Spinal cord (tissue), 10 donors: Measurements from ENCODE around the gene GEN1. TPM values are rescaled to one million over a fixed set of nuclear protein-coding genes. Genes with fewer than 3 reads are reported as not detected.

ENCODE experiments used
- DNase-seq, 6 donors: peaks; one replicate each; pipeline versions ENCODE4 v3.0.0 to v3.0.0-alpha.2; 2013 to 2015; ENCODE audit warnings: low spot score in 6 of 6, low read depth in 4 of 6
- H3K27ac ChIP-seq: one replicate; pipeline ENCODE4 v1.5.1; 2013; ENCODE audit warnings: low read depth, low read length, control low read depth
- H3K27me3 ChIP-seq: one replicate; pipeline ENCODE4 v1.6.1; 2013; ENCODE audit warnings: low read length; ENCODE audit not compliant: control insufficient read depth, insufficient read depth
- H3K36me3 ChIP-seq: one replicate; pipeline ENCODE4 v1.6.1; 2013; ENCODE audit warnings: low read length; ENCODE audit not compliant: control insufficient read depth, insufficient read depth
- H3K4me1 ChIP-seq: one replicate; pipeline ENCODE4 v1.6.1; 2013; ENCODE audit warnings: low read length; ENCODE audit not compliant: control insufficient read depth, insufficient read depth
- H3K4me3 ChIP-seq: one replicate; pipeline ENCODE4 v1.5.1; 2013; ENCODE audit warnings: low read depth, low read length, control low read depth
- H3K9me3 ChIP-seq: one replicate; pipeline ENCODE4 v1.6.1; 2013; ENCODE audit warnings: low read length; ENCODE audit not compliant: control insufficient read depth, insufficient read depth
- WGBS: methylation state at CpG from one replicate; pipeline ENCODE4 v1.1.5; 2013; ENCODE audit warnings: missing lambda C conversion rate; ENCODE audit not compliant: insufficient coverage; 5-methylcytosine and 5-hydroxymethylcytosine counted together
- polyA plus RNA-seq, 2 donors: library from polyadenylated mRNA; unstranded; fragments of 120-200 nt; gene quantifications; one replicate each; pipeline ENCODE4 v1.2.1, GENCODE V29; 2013; ENCODE audit not compliant: insufficient read length in 2 of 2
- total RNA-seq, 2 donors: library from RNA; depleted of rRNA in 1 of 2; stranded (reverse); fragments of 120-200 nt in 1 of 2; fragments of >200 nt in 1 of 2; gene quantifications; one replicate each; pipeline versions ENCODE4 v1.2.3 to v1.2.4, GENCODE V29; 2013 to 2014
- donor health status: healthy.

GEN1 gene
- total and polyA plus RNA-seq, 4 donors = 8.4 to 15.6 (median 10.1) TPM

- Histone ChIP-seq H3K9me3 (no peaks in the 10 kb centered on the region), H3K27ac (no peak overlapping the region), H3K4me1 (peaks cover 11% of the 10 kb centered on the region), H3K27me3 (no peaks in the 10 kb centered on the region), H3K4me3 (peak overlapping the region; percentile 19), H3K36me3 (no peaks in the 10 kb centered on the region)
- peak in 4 of 6 donors; percentile 40 to 87 (median 70) for DNase-seq
- WGBS = 13% methylated on average over 34 of the region's 37 CpGs
These were observed 76.4 kb downstream of the GEN1 start for GRCh38 chr2:17830053-17831034.

- H3K4me3 ChIP-seq = no peak overlapping the region
- H3K9me3 ChIP-seq = no peaks in the 10 kb centered on the region
- peaks cover 4% of the 10 kb centered on the region for H3K4me1 ChIP-seq
- no peaks in the 10 kb centered on the region for H3K36me3 ChIP-seq
- H3K27me3 ChIP-seq = no peaks in the 10 kb centered on the region
- no peak for DNase-seq
- WGBS = 85% methylated on average over 2 of the region's 2 CpGs
- no peak overlapping the region for H3K27ac ChIP-seq
These were observed 81.6 kb downstream of the GEN1 start for GRCh38 chr2:17835516-17835915.

Other genes starting within 250 kb of the GEN1 start
- under 1 TPM; 0.22 to 0.69 TPM for gene RAD51AP2, start 235.7 kb upstream of the GEN1 start, total RNA-seq
- 1 to 10 TPM in 1 of 2 donors, under 1 TPM in 1; 0.74 to 1.1 TPM for gene RAD51AP2, start 235.7 kb upstream of the GEN1 start, polyA plus RNA-seq
- 100 to 1,000 TPM in 1 of 2 donors, 10 to 100 TPM in 1; 58.6 to 215 TPM for gene VSNL1, start 213.4 kb upstream of the GEN1 start, total RNA-seq
- gene VSNL1, start 213.4 kb upstream of the GEN1 start, polyA plus RNA-seq = 100 to 1,000 TPM; 355 to 423 TPM
- gene SMC6, start 328 bp upstream of the GEN1 start, total RNA-seq = 10 to 100 TPM; 28.1 to 31.5 TPM
- 10 to 100 TPM; 21.9 to 29.2 TPM for gene SMC6, start 328 bp upstream of the GEN1 start, polyA plus RNA-seq
- not detected for gene MSGN1, start 62.3 kb downstream of the GEN1 start, total RNA-seq
- not detected for gene MSGN1, start 62.3 kb downstream of the GEN1 start, polyA plus RNA-seq
- gene KCNS3, start 124.5 kb downstream of the GEN1 start, total RNA-seq = 10 to 100 TPM; 11.6 to 22.8 TPM
- 10 to 100 TPM; 20.2 to 28.5 TPM for gene KCNS3, start 124.5 kb downstream of the GEN1 start, polyA plus RNA-seq